HG02610 (cell line): Measurements from ENCODE around the gene G3BP1.
"Not testable (repeated sequence)": the region's sequence is repeated elsewhere in the genome, so short reads cannot be mapped to it uniquely, and the experiment has no call there.

Experiments used
- ATAC-seq: cut with Tn5 transposase; IDR thresholded peaks from one replicate; pipeline ENCODE4 v1.9.1; 2021; ENCODE audit warnings: mild to moderate bottlenecking, moderate library complexity; ENCODE audit not compliant: unreplicated experiment

Gene G3BP1

GRCh38 chr5:151771259-151772028 is at the start of gene G3BP1:
TSS of gene G3BP1 (plus strand) at chr5:151771954. CDS start at chr5:151786621, 14,667 bp downstream.
- peak; percentile 84 for ATAC-seq

DNA sequence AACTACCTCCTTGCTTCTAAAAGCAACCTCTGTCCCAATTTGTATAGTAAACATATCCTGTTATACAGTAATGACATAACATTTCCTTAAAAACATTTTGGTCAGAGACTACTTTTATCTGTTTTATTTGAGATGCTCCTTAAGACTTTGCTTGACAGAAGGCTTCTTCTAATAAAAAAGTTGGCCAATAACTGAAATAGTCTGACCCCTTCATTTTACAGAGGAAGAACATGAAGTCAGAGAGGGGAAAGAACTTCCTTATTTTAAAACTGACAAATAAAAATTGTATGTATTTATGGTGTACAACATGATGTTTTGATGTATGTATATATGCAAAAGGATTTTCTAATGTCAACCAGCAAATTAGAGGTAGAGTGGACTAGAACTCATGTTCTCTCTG is 49.2 kb upstream of the G3BP1 start:
- no peak for ATAC-seq

GRCh38 chr5:151724360-151724759 is 47.4 kb upstream of the G3BP1 start:
- no peak for ATAC-seq

- not testable (repeated sequence) for ATAC-seq
These were observed 42.2 kb upstream of the G3BP1 start for GRCh38 chr5:151729597-151729996.

DNA sequence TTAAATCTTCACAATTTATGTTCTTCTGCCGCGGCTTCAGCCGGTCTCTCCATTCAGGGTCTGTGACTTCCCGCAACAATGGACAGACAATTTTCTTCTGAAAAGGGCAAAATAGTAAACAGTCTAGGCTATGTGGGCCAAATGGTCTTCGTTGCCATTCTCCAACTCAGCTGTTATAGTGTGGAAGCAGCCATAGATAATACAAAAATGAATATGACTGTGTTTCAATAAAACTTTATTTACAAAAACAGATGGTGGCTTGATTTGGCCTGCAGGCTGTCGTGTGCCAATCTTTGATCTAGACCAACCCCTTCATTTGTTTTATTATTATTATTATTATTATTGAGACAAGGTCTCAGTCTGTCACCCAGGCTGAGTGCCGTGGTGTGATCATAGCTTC is 41.4 kb upstream of the G3BP1 start:
- ATAC-seq, result no peak

- ATAC-seq, result no peak
These were observed 38.2 kb upstream of the G3BP1 start for GRCh38 chr5:151733358-151734063.

DNA sequence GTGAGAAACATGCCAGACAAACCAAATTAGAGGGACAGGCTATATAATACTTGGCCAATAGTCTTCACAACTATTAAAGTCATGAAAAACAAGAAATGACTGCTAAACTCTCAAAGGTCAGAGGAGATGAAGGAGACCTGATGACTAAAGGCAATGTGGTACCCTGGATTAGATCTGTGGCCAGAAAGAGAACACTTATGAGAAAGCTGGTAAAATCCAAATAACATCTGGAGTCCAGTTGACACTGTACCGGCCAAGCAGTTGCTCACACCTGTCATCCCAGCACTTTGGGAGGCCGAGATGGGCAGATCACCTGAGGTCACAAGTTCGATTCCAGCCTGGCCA is 37.7 kb upstream of the G3BP1 start:
- no peak for ATAC-seq

DNA sequence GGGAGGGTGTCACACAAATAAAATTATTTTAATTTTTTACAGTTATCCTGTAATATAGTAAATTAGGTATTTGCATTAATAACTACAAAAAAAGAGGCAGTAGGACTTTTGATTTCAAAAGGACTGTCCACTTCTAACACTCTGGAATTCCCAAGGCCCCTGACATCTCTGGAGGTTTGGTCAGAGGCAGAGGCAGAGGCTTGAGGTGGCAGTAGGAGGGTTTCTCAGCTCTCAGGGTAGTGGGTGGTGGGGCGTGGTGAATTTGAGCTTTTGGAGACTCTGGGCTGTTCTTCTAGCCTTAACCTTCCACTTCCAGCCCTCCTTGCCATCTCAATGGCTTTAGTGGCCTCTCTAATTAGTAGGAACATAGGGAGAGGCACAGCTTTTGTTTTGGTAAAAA is 36.1 kb upstream of the G3BP1 start:
- ATAC-seq, result no peak

GRCh38 chr5:151737431-151737830 is 34.3 kb upstream of the G3BP1 start:
- ATAC-seq, result no peak

DNA sequence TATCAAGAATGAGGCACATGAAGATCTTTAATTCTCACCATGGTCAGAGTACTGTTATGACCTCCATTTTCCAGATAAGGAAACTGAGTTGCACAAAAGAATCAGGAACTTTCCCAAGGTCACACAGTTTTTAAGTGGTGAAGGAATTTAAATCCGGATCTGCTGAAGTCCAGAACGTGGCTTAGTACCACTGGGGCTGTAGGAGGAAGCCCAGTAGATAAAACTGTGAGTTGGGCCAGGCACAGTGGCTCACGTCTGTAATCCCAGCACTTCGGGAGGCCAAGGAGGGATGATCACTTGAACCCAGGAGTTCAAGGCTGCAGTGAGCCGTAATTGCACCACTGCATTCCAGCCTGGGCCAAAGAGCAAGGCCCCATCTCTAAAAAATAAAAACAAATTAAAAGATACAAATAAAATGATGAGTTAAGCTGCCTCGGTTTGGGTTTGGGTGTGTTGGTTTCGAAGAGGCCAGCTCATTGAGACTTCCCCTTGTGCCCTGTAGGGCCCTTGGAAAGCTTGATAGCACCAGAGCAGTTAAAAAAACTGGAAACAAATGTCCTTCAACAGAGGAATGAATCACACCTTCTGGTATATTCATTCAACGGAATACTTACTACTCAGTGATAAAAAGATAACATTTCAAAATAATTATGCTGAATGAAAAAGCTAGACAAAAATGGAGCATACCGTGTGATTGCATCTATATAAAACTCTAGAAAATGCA is 33.5 kb upstream of the G3BP1 start:
- ATAC-seq, result no peak

DNA sequence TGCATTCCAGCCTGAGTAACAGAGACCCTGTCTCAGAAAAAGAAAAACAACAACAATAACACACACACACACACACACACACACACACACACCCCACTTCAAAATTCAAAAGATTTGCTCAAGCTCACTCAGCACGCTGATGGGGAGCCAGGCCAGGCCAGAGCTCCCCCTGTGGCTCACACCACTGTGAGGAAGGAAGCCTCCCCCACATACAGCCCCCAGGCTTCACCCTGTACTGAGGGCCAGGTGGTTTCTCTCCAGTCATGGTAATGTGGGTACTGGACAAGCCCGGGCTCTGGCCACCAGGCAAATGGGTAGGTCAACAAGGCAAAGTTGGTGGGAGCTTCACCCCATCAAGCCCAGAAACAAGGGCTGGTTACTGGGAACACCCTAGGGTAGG is 32.4 kb upstream of the G3BP1 start:
- ATAC-seq, result no peak

DNA sequence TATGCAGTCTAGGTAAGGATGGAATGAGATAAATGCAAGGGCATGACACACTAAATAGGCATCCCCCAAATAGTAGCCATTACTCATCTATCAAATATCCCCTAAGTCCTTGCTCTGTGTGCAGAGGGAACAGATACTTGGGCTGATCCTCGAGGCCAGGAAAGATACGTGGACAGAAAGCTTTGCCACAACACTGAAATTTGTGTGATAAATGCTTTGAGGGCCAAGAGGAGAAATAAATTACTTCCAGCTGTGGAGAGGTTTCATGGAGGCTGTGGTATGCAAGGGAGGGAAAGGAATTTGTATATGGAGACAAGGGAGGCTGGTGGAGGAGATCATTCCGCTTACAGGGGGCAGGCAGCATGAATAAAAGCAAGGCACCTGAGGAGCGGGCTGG is 31.8 kb upstream of the G3BP1 start:
- ATAC-seq, result no peak

DNA sequence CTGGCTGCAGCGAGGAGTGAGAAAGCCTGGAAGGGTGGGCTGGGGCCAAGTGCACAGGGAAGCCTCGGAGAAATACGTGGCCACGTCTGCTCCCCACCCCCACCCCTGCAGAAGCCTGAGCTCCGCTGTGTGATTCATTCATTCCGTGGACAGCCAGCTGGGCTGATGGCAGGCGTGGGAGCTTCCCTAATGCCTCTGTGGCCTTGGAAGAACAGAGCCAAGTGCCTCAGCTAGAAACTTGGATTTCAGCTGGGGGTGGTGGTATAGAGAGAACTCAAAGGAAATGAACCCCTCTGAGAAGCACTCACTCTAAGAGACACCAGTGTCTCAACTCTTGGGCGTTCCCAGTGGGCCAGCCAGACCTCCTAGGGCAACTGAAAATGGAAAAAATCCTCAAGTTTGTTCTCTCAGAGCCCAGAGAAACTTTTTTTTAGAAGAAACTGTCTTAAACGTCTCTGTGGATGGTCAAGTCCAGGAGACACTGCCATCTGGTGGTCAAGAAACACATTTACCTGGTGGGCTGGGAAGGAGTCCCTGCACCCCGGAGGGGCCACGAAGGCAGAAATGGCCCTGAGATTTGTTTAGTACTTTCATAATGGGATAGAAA is 31.3 kb upstream of the G3BP1 start:
- ATAC-seq, result peak; percentile 55

DNA sequence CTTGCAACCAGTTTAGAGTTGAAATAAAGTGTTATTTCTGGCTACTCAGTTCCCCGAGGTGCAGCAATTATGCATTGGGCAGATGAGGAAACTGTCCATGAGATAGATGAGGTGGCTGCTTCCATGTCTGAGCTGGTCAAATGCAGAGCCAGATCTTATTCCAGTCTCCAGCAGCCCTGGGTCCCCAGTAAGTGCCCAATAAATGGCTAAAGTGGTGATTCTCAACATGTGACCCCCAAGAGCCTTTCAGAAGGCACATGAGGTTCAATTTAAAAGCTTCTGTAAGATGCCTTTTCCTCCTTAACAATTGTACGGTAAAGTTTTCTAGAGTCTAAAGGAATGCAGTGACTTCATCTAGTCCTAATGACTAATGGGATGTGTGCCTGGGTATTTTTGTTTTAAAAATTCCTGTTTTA is 30.8 kb upstream of the G3BP1 start:
- ATAC-seq, result peak; percentile 14

- no peak for ATAC-seq
These were observed 29.9 kb upstream of the G3BP1 start for GRCh38 chr5:151741678-151742423.

GRCh38 chr5:151742870-151743294 is 28.9 kb upstream of the G3BP1 start:
- ATAC-seq, result no peak

- ATAC-seq, result no peak
These were observed 28.2 kb upstream of the G3BP1 start for GRCh38 chr5:151743530-151743929.

- ATAC-seq, result peak; percentile 50
These were observed 26.6 kb upstream of the G3BP1 start for GRCh38 chr5:151745071-151745705.

GRCh38 chr5:151750121-151750520 is 21.6 kb upstream of the G3BP1 start:
- no peak for ATAC-seq

DNA sequence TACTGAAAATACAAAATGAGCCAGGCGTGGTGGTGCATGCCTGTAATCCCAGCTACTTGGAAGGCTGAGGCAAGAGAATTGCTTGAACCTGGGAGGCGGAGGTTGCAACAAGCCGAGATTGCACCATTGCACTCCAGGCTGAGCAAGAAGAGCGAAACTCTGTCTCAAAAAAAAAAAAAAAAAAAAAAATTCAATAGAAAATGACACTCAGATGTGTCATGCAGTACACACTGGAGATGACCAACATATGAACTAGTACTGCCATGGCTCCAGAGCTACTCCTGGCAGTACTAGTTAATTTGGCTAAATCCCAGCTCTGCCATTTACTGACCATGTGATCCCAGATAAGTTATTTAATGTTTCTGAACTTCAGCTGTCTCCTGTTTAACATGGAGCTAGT is 20.7 kb upstream of the G3BP1 start:
- no peak for ATAC-seq
